Thyroid gland (tissue), 4 donors: ENCODE measurements around the gene ALAS1.

Source experiments
- POLR2A ChIP-seq, 2 donors: fragments of 450-650 bp; IDR thresholded peaks; one replicate each; pipeline ENCODE4 v1.6.1; 2017; ENCODE audit warnings: antibody characterized with exemption in 2 of 2, mild to moderate bottlenecking in 2 of 2, moderate library complexity in 1 of 2
- TF ChIP-seq, protein P1 (sequence below), 6 experiments: fragments of 200-600 bp in 3 of 6; fragments of 450-650 bp in 3 of 6; sonication (generic) in 3 of 6; IDR thresholded peaks; one replicate each; pipeline ENCODE4 v1.5.1; 2016 to 2019; ENCODE audit warnings: antibody characterized with exemption in 6 of 6, mild to moderate bottlenecking in 2 of 6, inconsistent platforms in 1 of 6, moderate library complexity in 1 of 6

DNA sequence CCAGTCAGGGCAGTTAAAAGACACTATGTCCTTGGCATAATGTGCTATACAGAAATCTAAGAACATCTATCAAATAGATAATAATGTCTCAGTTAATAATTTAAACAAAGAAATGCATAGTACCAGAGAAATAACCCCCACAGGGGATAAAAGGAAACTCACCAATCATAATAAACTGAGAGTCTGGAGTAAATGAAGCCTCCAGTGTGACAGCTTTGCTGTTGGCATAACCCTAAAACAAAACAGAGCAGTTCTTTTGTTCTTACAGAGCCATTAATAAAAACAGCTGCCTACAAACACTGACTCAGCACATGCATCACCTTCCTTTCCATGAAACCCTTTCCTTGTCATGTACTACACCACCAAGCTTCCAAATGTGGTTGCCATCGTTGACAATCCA lies 61.1 kb downstream of the ALAS1 start:
- TF ChIP-seq POLR2A (IDR thresholded peaks at IDR 0.05) = no peak
- TF ChIP-seq, protein P1, sequence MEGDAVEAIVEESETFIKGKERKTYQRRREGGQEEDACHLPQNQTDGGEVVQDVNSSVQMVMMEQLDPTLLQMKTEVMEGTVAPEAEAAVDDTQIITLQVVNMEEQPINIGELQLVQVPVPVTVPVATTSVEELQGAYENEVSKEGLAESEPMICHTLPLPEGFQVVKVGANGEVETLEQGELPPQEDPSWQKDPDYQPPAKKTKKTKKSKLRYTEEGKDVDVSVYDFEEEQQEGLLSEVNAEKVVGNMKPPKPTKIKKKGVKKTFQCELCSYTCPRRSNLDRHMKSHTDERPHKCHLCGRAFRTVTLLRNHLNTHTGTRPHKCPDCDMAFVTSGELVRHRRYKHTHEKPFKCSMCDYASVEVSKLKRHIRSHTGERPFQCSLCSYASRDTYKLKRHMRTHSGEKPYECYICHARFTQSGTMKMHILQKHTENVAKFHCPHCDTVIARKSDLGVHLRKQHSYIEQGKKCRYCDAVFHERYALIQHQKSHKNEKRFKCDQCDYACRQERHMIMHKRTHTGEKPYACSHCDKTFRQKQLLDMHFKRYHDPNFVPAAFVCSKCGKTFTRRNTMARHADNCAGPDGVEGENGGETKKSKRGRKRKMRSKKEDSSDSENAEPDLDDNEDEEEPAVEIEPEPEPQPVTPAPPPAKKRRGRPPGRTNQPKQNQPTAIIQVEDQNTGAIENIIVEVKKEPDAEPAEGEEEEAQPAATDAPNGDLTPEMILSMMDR (IDR thresholded peaks at IDR 0.05) = no peak
